IPS-15b (cell line): Measurements from ENCODE around the gene GOLGA2.

Experiments
- H3K27me3 ChIP-seq: one replicate; pipeline ENCODE4 v1.6.1; 2013; ENCODE audit warnings: low read length; ENCODE audit not compliant: control insufficient read depth, insufficient read depth
- H3K36me3 ChIP-seq: one replicate; pipeline ENCODE4 v1.6.1; 2013; ENCODE audit warnings: low read length; ENCODE audit not compliant: control insufficient read depth, insufficient read depth
- H3K4me1 ChIP-seq: one replicate; pipeline ENCODE4 v1.6.1; 2013; ENCODE audit warnings: mild to moderate bottlenecking, low read length; ENCODE audit not compliant: control insufficient read depth, insufficient read depth
- H3K4me3 ChIP-seq: one replicate; pipeline ENCODE4 v1.5.1; 2013; ENCODE audit warnings: low read depth, low read length
- H3K9ac ChIP-seq: one replicate; pipeline ENCODE4 v1.6.1; 2013; ENCODE audit warnings: low read depth, mild to moderate bottlenecking, low read length
- H3K9me3 ChIP-seq: one replicate; pipeline ENCODE4 v1.6.1; 2013; ENCODE audit warnings: mild to moderate bottlenecking, low read length; ENCODE audit not compliant: control insufficient read depth, insufficient read depth

Gene GOLGA2

DNA sequence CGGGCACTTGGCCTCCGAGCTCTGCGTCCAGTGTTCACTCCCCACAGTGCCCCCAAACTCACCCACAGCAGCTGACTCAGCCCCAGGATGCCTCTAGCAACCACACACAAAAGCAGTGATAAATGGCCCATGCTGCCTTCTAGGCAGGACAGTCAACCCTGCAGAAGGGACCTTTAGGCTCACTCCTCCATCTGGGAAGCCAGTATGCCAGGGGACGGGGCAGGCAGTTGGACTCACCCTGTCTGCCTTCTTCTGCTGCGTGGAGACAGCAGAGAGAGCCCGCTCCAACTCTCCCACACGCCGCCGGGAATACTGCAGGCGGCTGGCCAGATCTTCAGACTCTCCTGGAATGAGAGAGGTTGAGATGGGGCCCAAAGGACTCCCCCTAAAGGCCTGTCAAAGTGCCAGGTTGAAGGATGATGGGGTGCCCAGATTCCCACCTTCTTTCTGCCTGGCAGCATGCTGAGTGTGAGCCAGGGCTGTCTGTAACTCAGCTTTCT is 10.4 kb downstream of the GOLGA2 start:
- no peak overlapping the region for H3K9ac ChIP-seq
- H3K36me3 ChIP-seq, result peaks cover 28% of the 10 kb centered on the region
- no peaks in the 10 kb centered on the region for H3K4me1 ChIP-seq
- H3K27me3 ChIP-seq, result no peaks in the 10 kb centered on the region
- no peak overlapping the region for H3K4me3 ChIP-seq
- H3K9me3 ChIP-seq, result no peaks in the 10 kb centered on the region

DNA sequence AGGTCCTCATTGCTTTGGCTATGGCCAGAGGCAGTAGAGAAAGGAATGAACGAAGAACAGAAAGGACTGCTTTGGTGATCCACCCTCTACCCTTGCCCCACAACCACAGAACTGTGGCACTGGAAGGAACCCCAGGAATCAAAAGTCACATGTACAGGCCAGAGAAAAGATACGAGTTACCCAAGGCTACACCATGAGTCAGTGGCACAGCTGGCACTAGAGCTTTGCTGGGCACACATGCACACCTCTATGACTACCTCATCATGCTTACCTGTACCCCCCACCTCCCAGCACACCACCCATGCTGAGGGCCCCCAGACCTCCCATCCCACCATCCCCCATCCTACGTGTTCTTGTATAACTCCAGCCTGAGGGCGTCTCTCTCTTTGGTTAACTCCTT is 13.1 kb downstream of the GOLGA2 start:
- H3K9ac ChIP-seq, result no peak overlapping the region
- no peak overlapping the region for H3K4me3 ChIP-seq
- no peaks in the 10 kb centered on the region for H3K4me1 ChIP-seq
- no peaks in the 10 kb centered on the region for H3K27me3 ChIP-seq
- H3K36me3 ChIP-seq, result peaks cover 44% of the 10 kb centered on the region
- H3K9me3 ChIP-seq, result no peaks in the 10 kb centered on the region

DNA sequence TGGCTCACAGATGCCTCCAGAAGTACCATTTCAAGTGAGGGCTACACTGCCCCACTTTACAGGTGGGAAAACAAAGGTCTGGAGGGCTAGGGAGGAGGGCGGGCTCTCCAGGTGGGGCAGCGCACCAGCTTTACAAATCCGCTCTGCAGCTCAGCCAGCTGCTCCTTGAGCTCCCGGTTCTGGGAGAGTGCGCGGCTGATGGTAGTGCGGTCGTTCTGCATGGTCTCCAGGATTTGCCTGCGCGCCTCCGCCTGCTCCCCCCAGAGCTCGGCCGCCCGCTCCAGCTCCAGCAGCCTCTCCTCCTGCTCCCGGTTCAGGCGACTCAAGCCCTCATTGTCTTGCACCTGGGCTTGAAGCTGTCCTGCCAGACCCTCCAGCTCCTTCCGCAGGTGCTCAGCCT is 15.5 kb downstream of the GOLGA2 start:
- Histone ChIP-seq H3K27me3 (no peaks in the 10 kb centered on the region), H3K4me1 (no peaks in the 10 kb centered on the region), H3K4me3 (no peak overlapping the region), H3K36me3 (peaks cover 47% of the 10 kb centered on the region), H3K9ac (no peak overlapping the region), H3K9me3 (no peaks in the 10 kb centered on the region)

DNA sequence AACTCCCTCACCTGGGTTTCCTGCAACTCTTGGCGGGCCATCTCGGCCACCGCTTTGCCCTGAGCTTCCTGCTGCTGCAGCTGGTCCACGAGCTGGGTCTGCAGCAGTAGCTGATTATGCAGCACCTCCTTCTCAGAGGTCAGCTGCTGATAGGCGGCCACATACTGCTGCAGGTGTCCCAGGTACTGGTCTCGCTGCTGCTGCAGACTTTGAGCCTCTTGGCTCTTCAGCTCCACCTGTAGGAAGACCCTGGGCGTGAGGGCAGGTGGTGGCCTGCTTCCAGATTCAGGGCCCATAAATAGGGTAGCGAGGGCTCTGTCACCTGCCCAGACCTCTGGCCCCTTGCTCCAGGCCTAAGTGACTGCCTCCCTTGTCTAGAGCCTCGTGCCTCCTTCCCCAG is 16.7 kb downstream of the GOLGA2 start:
- H3K9me3 ChIP-seq, result no peaks in the 10 kb centered on the region
- no peaks in the 10 kb centered on the region for H3K4me1 ChIP-seq
- no peak overlapping the region for H3K4me3 ChIP-seq
- H3K27me3 ChIP-seq, result no peaks in the 10 kb centered on the region
- no peak overlapping the region for H3K9ac ChIP-seq
- H3K36me3 ChIP-seq, result peaks cover 47% of the 10 kb centered on the region

DNA sequence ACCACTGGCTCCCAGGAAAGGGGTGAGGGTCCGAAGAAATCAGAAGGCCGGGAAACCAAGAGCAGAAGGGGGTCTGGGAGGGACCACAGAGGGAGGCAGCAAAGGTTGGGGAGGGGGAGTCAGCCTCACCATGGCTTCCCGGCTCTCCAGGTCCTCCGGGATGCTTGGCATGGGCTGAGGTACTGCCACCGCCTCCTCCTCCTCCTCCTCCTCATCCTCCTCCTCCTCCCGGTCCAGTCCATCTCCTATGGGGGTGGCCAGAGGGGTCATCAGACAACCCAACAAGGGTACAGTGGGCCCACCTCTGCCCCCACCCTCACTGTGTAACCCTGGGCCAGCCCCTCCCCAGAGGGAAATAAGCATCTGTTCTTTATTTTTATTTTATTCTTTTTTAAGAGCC is 17.5 kb downstream of the GOLGA2 start:
- no peaks in the 10 kb centered on the region for H3K27me3 ChIP-seq
- H3K9ac ChIP-seq, result no peak overlapping the region
- peaks cover 50% of the 10 kb centered on the region for H3K36me3 ChIP-seq
- no peaks in the 10 kb centered on the region for H3K4me1 ChIP-seq
- no peaks in the 10 kb centered on the region for H3K9me3 ChIP-seq
- H3K4me3 ChIP-seq, result no peak overlapping the region

DNA sequence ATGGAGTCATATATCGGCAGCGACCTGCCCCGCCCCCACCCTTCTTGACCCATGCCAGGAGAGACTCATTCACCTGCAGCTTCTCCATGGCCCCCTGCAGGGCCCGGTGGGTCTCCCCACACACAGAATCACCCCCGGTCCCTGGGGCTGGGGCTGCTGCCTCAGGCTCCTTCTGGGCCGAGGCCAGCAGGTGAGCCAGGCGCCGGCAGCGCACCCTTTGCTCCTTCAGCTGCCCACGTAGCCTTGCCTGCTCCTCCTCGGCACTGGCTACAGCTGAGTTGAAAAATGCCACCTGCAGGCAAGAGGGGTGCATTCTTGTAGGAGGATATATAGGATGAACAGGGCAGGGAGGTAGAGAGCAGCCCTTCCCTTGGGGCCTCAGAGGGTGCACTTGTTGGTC is 17.9 kb downstream of the GOLGA2 start:
- H3K4me1 ChIP-seq, result no peaks in the 10 kb centered on the region
- no peak overlapping the region for H3K4me3 ChIP-seq
- no peak overlapping the region for H3K9ac ChIP-seq
- H3K27me3 ChIP-seq, result no peaks in the 10 kb centered on the region
- H3K36me3 ChIP-seq, result peaks cover 52% of the 10 kb centered on the region
- H3K9me3 ChIP-seq, result no peaks in the 10 kb centered on the region

DNA sequence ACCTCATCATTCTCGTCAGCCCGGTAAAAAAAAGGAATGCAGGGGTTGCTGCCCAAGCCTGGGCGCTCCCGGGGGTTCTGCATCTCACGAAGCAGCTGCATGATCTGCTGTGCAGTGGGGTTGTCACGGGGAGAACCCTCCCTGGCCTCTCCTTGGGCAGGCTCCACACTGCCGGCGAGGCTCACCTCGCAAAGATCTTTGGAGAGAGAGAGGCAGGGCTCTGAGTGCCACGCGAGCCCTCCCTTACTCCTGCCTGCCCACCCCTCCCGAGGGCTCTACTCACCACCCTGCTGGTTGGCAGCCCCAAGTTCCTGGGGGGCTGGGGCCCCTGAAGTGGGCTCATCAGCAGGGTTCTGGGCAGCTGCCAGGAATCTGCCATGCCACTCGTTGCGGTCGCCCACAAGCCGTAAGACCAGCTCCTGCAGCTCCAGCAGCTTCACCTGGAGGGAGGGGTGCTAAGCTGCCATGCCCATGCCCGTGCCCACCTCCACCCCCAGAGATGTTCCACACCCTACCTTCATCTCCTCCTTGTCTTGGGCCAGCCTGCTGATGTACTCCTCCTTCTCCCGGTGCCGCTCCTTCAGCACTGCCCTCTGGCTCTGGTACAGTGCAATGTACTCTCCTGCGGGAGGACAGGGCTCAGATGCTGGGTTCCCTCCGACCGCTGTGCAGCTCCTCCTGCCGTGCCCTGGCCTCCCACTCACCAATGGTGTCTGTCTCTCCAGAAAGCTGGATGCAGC is 18.6 kb downstream of the GOLGA2 start:
- Histone ChIP-seq H3K4me3 (no peak overlapping the region), H3K9me3 (no peaks in the 10 kb centered on the region), H3K9ac (no peak overlapping the region), H3K27me3 (no peaks in the 10 kb centered on the region), H3K36me3 (peaks cover 49% of the 10 kb centered on the region), H3K4me1 (no peaks in the 10 kb centered on the region)

DNA sequence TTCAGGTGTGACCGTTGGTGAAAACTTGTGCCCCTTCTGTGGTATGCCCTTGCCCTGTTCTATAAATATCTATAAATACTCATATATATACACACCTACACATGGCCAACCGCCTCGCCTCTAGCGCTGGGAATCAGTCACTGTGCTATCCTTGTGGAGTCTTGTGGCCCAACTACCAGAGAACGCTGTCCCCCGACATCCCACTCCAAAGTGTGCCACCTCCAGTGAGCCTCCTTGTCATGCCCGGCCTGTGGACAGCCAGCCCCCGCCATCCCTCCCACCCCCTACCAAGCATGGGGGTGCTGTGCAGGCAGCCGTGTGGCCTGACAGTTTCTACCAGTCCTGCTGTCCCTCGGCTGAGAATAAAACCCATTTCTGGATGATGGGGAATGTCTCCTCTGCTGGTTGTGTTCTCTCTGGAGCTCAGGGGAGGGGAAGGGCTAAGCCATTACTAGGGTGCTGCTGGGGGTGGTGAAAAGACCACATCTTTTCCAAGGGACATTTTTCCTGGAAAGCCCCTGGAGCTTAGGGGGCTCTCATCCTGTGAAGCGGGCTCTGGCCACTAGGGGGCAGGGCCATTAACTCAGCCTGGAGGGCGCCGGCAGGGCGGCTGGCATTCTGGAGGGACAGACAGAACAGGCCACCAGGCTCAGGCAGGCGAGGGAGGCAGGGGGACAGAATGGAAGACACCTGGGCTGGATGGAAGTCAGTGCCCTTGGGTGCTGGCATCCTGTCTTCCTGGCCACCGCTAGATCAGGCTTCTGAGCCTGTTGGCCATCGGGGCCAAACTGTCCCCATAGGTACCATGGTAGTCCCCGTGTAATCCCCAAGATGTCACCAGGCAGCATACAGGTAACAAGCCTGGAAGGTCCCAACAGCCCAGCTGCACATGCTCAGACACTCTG is 20.7 kb downstream of the GOLGA2 start:
- Histone ChIP-seq H3K36me3 (peaks cover 33% of the 10 kb centered on the region), H3K9me3 (no peaks in the 10 kb centered on the region), H3K4me3 (no peak overlapping the region), H3K4me1 (peaks cover 4% of the 10 kb centered on the region), H3K27me3 (no peaks in the 10 kb centered on the region), H3K9ac (no peak overlapping the region)

DNA sequence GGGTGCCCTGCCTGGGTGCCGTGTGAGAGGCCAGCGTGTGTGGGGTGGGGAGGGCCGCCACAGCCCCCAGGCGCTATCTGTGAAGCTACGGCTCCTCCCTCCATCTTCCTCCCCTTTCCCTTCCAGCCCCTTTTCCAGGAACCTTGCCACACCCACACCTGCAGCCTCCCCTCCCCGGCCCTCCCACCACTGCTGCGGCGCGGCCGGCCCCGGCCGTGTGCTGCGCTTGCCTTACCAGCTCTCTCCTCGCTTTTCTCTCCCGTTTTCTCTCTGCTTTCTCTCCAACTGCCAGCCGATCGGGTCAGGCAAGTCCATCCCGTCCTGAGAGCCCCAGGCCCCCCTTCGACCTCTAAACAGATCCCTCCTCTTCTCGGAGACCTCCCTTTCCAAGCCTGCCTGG is 21.4 kb downstream of the GOLGA2 start:
- no peak overlapping the region for H3K9ac ChIP-seq
- no peaks in the 10 kb centered on the region for H3K9me3 ChIP-seq
- peaks cover 4% of the 10 kb centered on the region for H3K4me1 ChIP-seq
- H3K27me3 ChIP-seq, result no peaks in the 10 kb centered on the region
- peaks cover 29% of the 10 kb centered on the region for H3K36me3 ChIP-seq
- no peak overlapping the region for H3K4me3 ChIP-seq

DNA sequence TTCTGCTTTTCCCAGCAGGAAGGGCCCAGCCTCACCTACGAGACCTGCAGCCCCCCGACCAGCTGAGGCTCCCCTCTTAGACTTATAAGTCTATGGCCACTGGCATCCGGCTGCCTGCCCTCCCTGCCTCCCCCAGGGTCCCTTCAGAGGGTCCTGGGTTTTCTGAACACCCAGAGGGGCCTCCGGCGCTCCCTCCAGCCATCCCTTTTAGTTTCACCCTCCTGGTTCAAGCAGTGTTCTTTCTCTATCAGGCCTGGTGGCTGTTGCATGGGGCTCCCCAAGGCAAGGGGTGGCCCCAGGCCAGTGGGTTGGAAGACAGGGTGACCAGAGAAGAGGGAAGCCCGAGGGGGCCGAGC is 21.8 kb downstream of the GOLGA2 start:
- H3K4me1 ChIP-seq, result peaks cover 4% of the 10 kb centered on the region
- no peaks in the 10 kb centered on the region for H3K27me3 ChIP-seq
- H3K9me3 ChIP-seq, result no peaks in the 10 kb centered on the region
- peaks cover 26% of the 10 kb centered on the region for H3K36me3 ChIP-seq
- no peak overlapping the region for H3K9ac ChIP-seq
- H3K4me3 ChIP-seq, result no peak overlapping the region

DNA sequence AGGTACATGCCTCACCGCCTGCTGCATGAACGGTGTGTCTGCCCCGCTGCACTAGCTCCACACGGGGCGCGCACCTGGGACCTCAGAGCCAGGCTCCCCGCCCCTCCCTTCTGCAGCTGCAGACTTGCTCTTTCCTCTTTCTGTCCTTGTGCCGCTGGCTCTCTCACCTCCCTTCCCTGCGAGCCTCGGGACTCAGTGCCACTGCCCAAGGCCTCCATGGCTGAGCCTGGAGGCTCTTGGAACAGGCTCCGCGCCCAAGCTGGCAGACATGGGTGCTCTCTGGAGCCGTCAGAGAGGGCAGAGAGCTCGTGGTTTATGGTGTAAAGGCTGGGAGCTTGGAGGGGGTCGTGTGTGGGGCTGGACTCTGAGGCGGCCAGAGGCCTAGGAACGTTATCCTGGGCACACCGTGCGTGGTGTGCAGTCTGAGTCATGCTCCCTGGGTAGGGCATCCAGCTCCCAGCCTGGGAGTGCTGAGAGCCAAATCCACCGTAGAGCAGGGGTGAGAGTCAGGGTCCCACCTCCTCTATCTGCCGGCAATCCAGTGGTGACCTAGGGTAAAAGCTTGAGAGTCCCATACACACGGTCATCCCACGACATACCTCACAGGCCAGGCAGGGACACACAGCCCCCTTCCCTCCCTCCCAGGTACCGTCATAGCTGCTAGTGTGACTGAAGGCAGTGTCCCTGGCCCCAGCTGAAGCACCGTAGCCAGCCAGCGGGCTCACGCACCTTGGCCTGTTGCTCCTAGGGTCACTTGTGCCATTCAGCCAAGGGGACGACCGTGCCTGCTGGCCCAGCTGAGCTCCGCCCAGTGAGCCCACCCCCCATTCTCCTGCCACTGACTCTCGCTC is 22.4 kb downstream of the GOLGA2 start:
- Histone ChIP-seq H3K27me3 (no peaks in the 10 kb centered on the region), H3K9me3 (no peaks in the 10 kb centered on the region), H3K36me3 (peaks cover 20% of the 10 kb centered on the region), H3K9ac (no peak overlapping the region), H3K4me3 (no peak overlapping the region), H3K4me1 (peaks cover 4% of the 10 kb centered on the region)
